ENCODE data around the gene EHMT1. TPM values are rescaled to one million over a fixed set of nuclear protein-coding genes. Genes with fewer than 3 reads are reported as not detected.

Gene EHMT1
- total and polyA plus RNA-seq, 2 experiments from 2014 or later, result 162 to 177 TPM

DNA sequence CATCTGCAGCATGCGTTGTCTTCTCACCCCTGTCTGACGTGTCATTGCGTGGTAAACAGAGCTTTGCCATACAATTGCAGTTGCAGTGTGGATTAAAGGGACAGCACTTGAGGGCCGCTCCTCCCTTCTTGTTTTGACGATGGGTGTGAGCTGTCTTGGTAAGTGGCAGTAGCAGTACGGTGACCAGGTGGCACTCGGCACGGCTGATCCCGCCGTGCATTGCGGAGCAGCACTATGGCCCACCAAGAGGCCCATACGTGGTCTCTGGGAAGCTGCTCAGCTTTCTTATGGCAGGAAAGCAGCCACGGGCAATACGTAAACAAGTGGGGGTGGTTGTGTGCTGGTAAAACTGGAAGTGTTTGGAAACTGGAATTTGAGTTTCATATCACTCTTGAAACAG is 25.1 kb downstream of the EHMT1 start:
- no peaks in the 10 kb centered on the region for H3K36me3 ChIP-seq (ENCODE audit: insufficient read depth)
- DNase-seq (ENCODE audit: low spot score) (no peak), ATAC-seq (no peak)
- no peaks in the 10 kb centered on the region; the same call in 1 of the 2 replicates for H3F3A ChIP-seq (replicated peaks; ENCODE audit: low read depth)
- H3K27me3 ChIP-seq (ENCODE audit: insufficient read depth), result no peaks in the 10 kb centered on the region
- no peak overlapping the region for H2AFZ ChIP-seq
- H4K20me1 ChIP-seq (replicated peaks; ENCODE audit: insufficient read depth), result peaks cover 82% of the 10 kb centered on the region
- no peak overlapping the region for H3K27ac ChIP-seq (ENCODE audit: low read depth)
- TF ChIP-seq STAT1 (IDR thresholded peaks at IDR 0.05; ENCODE audit: unreplicated experiment), result no peak
- no peak for TF ChIP-seq JUNB (IDR thresholded peaks at IDR 0.05; ENCODE audit: unreplicated experiment)
- no peak for TF ChIP-seq REST (IDR thresholded peaks at IDR 0.05; ENCODE audit: unreplicated experiment)
- TF ChIP-seq EZH2 (IDR thresholded peaks at IDR 0.05; ENCODE audit: low read depth, unreplicated experiment), result no peak
- no peak for TF ChIP-seq EZH2phosphoT487 (IDR thresholded peaks at IDR 0.05; ENCODE audit: unreplicated experiment)
- no peak for TF ChIP-seq CREB1 (CRISPR knock-in tag; IDR thresholded peaks at IDR 0.05; ENCODE audit: low read depth)
- TF ChIP-seq, protein P1, sequence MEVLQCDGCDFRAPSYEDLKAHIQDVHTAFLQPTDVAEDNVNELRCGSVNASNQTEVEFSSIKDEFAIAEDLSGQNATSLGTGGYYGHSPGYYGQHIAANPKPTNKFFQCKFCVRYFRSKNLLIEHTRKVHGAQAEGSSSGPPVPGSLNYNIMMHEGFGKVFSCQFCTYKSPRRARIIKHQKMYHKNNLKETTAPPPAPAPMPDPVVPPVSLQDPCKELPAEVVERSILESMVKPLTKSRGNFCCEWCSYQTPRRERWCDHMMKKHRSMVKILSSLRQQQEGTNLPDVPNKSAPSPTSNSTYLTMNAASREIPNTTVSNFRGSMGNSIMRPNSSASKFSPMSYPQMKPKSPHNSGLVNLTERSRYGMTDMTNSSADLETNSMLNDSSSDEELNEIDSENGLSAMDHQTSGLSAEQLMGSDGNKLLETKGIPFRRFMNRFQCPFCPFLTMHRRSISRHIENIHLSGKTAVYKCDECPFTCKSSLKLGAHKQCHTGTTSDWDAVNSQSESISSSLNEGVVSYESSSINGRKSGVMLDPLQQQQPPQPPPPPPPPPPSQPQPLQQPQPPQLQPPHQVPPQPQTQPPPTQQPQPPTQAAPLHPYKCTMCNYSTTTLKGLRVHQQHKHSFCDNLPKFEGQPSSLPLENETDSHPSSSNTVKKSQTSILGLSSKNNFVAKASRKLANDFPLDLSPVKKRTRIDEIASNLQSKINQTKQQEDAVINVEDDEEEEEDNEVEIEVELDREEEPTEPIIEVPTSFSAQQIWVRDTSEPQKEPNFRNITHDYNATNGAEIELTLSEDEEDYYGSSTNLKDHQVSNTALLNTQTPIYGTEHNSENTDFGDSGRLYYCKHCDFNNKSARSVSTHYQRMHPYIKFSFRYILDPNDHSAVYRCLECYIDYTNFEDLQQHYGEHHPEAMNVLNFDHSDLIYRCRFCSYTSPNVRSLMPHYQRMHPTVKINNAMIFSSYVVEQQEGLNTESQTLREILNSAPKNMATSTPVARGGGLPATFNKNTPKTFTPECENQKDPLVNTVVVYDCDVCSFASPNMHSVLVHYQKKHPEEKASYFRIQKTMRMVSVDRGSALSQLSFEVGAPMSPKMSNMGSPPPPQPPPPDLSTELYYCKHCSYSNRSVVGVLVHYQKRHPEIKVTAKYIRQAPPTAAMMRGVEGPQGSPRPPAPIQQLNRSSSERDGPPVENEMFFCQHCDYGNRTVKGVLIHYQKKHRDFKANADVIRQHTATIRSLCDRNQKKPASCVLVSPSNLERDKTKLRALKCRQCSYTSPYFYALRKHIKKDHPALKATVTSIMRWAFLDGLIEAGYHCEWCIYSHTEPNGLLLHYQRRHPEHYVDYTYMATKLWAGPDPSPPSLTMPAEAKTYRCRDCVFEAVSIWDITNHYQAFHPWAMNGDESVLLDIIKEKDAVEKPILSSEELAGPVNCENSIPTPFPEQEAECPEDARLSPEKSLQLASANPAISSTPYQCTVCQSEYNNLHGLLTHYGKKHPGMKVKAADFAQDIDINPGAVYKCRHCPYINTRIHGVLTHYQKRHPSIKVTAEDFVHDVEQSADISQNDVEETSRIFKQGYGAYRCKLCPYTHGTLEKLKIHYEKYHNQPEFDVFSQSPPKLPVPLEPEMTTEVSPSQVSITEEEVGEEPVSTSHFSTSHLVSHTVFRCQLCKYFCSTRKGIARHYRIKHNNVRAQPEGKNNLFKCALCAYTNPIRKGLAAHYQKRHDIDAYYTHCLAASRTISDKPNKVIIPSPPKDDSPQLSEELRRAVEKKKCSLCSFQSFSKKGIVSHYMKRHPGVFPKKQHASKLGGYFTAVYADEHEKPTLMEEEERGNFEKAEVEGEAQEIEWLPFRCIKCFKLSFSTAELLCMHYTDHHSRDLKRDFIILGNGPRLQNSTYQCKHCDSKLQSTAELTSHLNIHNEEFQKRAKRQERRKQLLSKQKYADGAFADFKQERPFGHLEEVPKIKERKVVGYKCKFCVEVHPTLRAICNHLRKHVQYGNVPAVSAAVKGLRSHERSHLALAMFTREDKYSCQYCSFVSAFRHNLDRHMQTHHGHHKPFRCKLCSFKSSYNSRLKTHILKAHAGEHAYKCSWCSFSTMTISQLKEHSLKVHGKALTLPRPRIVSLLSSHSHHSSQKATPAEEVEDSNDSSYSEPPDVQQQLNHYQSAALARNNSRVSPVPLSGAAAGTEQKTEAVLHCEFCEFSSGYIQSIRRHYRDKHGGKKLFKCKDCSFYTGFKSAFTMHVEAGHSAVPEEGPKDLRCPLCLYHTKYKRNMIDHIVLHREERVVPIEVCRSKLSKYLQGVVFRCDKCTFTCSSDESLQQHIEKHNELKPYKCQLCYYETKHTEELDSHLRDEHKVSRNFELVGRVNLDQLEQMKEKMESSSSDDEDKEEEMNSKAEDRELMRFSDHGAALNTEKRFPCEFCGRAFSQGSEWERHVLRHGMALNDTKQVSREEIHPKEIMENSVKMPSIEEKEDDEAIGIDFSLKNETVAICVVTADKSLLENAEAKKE (CRISPR knock-in tag; IDR thresholded peaks at IDR 0.05), result no peak
- TF ChIP-seq POLR2AphosphoS5 (IDR thresholded peaks at IDR 0.05; ENCODE audit: low read depth), result no peak
- no peak overlapping the region for H3K27ac Mint-ChIP-seq
- H3K36me3 Mint-ChIP-seq (ENCODE audit: low read depth), result peaks cover 21% of the 10 kb centered on the region
- H3K27me3 Mint-ChIP-seq (ENCODE audit: insufficient read depth, low read depth, poor library complexity), result peaks cover 9% of the 10 kb centered on the region
- peaks cover 100% of the 10 kb centered on the region for H3K79me2 ChIP-seq (replicated peaks; ENCODE audit: insufficient read depth)
- peaks cover 24% of the 10 kb centered on the region for H3K4me1 Mint-ChIP-seq
- H3K9me3 Mint-ChIP-seq, result no peaks in the 10 kb centered on the region
- no peak overlapping the region for H3K4me3 Mint-ChIP-seq
- no peaks in the 10 kb centered on the region for H3K9me2 ChIP-seq (ENCODE audit: insufficient read depth)
- no peak overlapping the region for H3K4me2 ChIP-seq
- H3K4me3 ChIP-seq, result no peak overlapping the region
- no peaks in the 10 kb centered on the region; the same call in 1 of the 2 replicates for H3K4me1 ChIP-seq (ENCODE audit: insufficient read depth)
